Measurements from ENCODE around the gene CD226. TPM values are rescaled to one million over a fixed set of nuclear protein-coding genes. Genes with fewer than 3 reads are reported as not detected.

Gene CD226
- total and polyA plus RNA-seq, 2 of the 4 experiments (the other 2 are of a cell fraction): 0.29 to 1.1 TPM

DNA sequence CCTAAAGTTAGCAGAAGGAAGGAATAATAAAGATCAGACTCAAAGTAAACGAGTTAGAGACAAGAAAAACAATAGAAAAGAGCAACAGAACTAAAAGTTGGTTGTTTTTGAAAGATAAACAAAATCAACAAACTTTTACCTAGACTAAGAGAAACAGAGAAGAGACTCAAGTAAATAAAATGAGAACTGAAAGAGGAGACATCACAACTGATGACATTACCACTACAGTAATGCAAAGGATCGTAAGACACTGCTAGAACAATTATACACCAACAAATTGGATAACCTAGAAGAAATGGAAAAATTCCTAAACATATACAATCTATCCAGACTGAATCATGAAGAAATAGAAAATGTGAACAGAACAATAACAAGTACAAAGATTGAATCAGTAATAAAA lies 139.3 kb downstream of the CD226 start:
- H2BK120ac ChIP-seq (ENCODE audit: low read depth, low read length): no peak overlapping the region
- in situ Hi-C loops (cut with MboI; ENCODE audit: low sequenced_read_pairs): no loop called here
- H3K56ac ChIP-seq (ENCODE audit: extremely low read depth, insufficient read depth, low read length): no peak overlapping the region

More for the DNA sequence above, 139.3 kb downstream of the CD226 start:
- Histone ChIP-seq H3K27me3 (ENCODE audit: control insufficient read depth, insufficient read depth, low read length) (no peaks in the 10 kb centered on the region), H3K9ac (ENCODE audit: low read depth, low read length) (no peak overlapping the region), H3K36me3 (ENCODE audit: control insufficient read depth, insufficient read depth, low read length) (no peaks in the 10 kb centered on the region), H2BK15ac (ENCODE audit: low read depth, low read length) (no peak overlapping the region), H3K27ac (ENCODE audit: insufficient read depth, low read length) (no peak overlapping the region), H4K8ac (ENCODE audit: low read depth in 2 of 2, low read length in 2 of 2) (no peak overlapping the region), H2AK5ac (ENCODE audit: low read depth, low read length) (no peak overlapping the region), H3K14ac (replicated peaks; ENCODE audit: low read depth, low read length) (no peak overlapping the region), H3K9me3 (ENCODE audit: control insufficient read depth, insufficient read depth, low read length) (no peaks in the 10 kb centered on the region), H3K4me2 (ENCODE audit: low read depth, low read length) (no peak overlapping the region), H2AFZ (replicated peaks; ENCODE audit: low read length, poor library complexity) (no peak overlapping the region), H3K4me1 (ENCODE audit: control insufficient read depth, insufficient read depth, low read length) (no peaks in the 10 kb centered on the region), H2BK20ac (ENCODE audit: low read depth, low read length) (no peak overlapping the region), H4K91ac (ENCODE audit: insufficient read depth, low read depth, low read length) (no peak overlapping the region), H3K23ac (ENCODE audit: low read depth, low read length) (no peak overlapping the region), H4K20me1 (ENCODE audit: insufficient read depth, low read length) (no peaks in the 10 kb centered on the region), H2AK9ac (replicated peaks; ENCODE audit: low read depth, low read length, poor library complexity) (no peak overlapping the region), H3K18ac (ENCODE audit: low read depth, low read length) (no peak overlapping the region), H3K9me1 (ENCODE audit: insufficient read depth, low read length) (no peaks in the 10 kb centered on the region), H3K79me1 (ENCODE audit: low read depth in 1 of 2, low read length in 2 of 2) (no peaks in the 10 kb centered on the region), H2BK5ac (ENCODE audit: low read depth, low read length, poor library complexity, severe bottlenecking) (no peak overlapping the region), H4K5ac (ENCODE audit: low read depth, low read length) (no peak overlapping the region), H3K4me3 (ENCODE audit: insufficient read depth, low read depth, low read length) (no peak overlapping the region), H3K4ac (ENCODE audit: low read depth, low read length) (no peak overlapping the region)
- DNase-seq: no peak
- CTCF ChIA-PET: no interaction called here
- POLR2A ChIA-PET (ENCODE audit: unreplicated experiment): no interaction called here
- intact Hi-C loops (cut with micrococcal nuclease) (loop anchor here (10.0 kb wide), 1 partner anchor 646 kb away; no protein-coding TSS in a partner anchor), dilution Hi-C loops (cut with HindIII; ENCODE audit: low sequenced_read_pairs, unreplicated experiment) (no loop called here)
- TF ChIP-seq RCOR1 (IDR thresholded peaks at IDR 0.05; ENCODE audit: insufficient replicate concordance, low read length) (no peak), FOS (IDR thresholded peaks at IDR 0.05; ENCODE audit: low read depth, low read length) (no peak), CEBPB (IDR thresholded peaks at IDR 0.05; ENCODE audit: low read depth, low read length) (no peak), MXI1 (IDR thresholded peaks at IDR 0.05; ENCODE audit: borderline replicate concordance, low read depth, low read length) (no peak), POLR2A (IDR thresholded peaks at IDR 0.05; ENCODE audit: low read depth, low read length) (no peak)
- TF ChIP-seq, protein P1, sequence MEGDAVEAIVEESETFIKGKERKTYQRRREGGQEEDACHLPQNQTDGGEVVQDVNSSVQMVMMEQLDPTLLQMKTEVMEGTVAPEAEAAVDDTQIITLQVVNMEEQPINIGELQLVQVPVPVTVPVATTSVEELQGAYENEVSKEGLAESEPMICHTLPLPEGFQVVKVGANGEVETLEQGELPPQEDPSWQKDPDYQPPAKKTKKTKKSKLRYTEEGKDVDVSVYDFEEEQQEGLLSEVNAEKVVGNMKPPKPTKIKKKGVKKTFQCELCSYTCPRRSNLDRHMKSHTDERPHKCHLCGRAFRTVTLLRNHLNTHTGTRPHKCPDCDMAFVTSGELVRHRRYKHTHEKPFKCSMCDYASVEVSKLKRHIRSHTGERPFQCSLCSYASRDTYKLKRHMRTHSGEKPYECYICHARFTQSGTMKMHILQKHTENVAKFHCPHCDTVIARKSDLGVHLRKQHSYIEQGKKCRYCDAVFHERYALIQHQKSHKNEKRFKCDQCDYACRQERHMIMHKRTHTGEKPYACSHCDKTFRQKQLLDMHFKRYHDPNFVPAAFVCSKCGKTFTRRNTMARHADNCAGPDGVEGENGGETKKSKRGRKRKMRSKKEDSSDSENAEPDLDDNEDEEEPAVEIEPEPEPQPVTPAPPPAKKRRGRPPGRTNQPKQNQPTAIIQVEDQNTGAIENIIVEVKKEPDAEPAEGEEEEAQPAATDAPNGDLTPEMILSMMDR (conservative IDR thresholded peaks at IDR 0.05; ENCODE audit: low read depth, low read length): no peak
- TF ChIP-seq, protein P2, sequence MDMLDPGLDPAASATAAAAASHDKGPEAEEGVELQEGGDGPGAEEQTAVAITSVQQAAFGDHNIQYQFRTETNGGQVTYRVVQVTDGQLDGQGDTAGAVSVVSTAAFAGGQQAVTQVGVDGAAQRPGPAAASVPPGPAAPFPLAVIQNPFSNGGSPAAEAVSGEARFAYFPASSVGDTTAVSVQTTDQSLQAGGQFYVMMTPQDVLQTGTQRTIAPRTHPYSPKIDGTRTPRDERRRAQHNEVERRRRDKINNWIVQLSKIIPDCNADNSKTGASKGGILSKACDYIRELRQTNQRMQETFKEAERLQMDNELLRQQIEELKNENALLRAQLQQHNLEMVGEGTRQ (IDR thresholded peaks at IDR 0.05; ENCODE audit: low read depth, low read length): no peak
- BruUV-seq (replicated peaks): no TSS peak
- no peak for ATAC-seq (ENCODE audit: low read depth)
- WGBS, 2 experiments (ENCODE audit: extremely low coverage in 2 of 2, insufficient read length in 1 of 2): no CpG with 5 or more reads among the region's 2 CpGs

Data from IMR-90 (cell line).